SKM-1 (cell line): ENCODE measurements around the gene RBKS.
A peak's percentile ranks its signal among the peaks of the same experiment; 100 is the strongest.

Experiments
- DNase-seq: peaks from one replicate; lab custom pipeline; 2025; ENCODE audit not compliant: unreplicated experiment; lab: John Stamatoyannopoulos, UW

Gene RBKS

DNA sequence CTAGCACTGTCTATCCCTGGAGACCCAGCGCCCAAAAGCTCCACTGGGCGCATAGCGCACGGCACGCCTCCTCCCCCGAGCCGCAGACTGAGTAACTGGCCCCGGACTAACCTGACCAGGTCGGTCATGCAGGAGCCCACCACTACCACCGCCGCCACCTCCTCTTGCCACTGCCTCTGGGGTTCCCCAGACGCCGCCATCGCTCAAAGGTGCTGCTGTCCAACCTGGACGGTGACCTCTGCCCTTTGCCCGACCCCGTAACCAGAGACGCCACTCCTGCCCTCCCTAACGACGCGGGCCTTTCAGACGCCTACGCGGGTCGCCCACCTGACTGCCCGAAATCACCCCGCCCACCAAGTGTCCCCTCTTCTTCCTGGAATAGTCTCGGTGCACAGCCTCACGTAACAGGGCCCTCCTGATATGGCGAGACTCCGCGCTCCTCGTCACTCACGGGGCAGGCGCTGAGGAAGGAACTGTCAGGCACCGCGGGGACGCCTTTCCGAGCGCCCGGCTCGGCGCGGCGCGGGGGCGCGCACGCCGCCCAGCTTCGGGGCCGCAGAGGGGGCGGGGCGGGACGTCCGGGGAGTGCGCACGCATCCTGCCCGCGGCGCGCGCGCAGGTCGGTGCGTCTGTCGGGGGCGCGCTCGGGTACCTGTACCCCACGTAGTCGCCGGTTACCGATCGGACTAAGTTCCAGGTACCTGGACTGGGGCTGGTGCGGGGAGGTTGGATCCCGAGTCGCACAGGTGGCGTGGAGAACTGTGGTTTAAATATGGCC, at the start of gene RBKS, which contains the start of gene BABAM2:
Gene RBKS (minus strand): TSS at position 242 of the 778 bp plus-strand sequence. CDS start 42 bp downstream, at position 200.
Gene BABAM2 (plus strand): TSS at position 584 of the 778 bp plus-strand sequence. CDS start 3,828 bp downstream, outside the sequence.
- peak; percentile 68 for DNase-seq

DNA sequence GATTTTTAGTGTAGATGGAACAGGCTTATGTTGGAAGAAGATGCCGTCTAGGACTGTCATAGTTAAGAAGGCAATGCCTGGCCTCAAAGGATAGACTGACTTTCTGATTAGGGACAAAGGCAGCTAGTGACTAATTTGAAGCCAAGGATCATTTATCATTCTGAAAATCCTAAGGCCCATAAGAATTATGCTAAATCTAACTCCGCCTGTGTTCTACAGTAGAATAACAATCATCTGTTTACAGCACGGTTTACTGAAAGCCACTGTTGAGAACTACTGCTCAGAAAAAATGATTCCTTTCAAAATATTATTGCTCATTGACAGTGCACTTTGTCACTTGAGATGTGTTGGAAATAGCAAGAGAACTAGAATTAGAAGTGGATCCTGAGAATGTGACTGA, 44.8 kb upstream of the RBKS start:
- no peak for DNase-seq

DNA sequence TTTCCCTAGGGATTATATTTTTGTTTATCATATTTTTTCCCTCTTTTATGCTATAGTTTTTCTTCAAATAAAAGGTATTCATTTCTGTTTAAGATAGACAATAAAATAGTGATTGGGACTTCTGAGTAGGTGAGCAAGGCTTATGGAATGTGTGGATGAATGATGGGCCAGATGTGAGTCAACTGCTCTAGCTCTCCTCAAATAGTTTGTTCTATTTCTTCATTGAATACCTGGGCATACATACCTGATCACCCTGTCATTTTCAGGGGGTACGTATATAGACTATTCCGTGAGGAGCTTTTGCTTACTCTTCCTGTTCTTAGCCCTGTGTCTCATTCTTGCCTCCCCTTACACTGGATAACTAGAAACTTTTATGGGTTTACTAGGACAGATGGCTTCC, 42.2 kb upstream of the RBKS start:
- DNase-seq, result no peak

DNA sequence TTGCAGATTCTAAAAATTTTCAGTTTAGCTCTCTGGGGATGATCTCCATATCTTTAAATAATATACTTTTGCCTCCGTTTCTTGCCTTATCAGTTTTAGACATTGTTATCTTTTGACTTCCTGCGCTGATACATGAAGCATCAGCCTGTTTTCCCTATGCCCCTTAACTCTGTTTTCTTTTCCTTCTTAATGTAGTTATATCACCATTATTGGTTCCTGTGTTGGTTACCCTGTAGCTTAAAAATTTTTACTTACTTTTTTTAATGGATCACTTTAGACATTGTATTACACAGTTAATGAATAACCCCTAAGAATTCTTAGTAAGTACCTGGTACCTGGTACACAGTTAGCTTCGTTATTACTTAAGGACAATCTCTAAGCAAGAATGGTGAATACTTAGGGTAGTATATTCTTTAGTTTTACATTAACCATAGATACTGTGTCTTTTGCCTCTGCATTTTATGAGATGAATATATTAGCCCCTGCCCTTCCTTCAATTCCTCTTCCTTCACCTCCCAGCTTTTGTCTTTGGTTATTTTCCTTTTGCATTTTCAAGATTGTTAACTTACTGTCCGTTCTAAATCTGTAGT, 41.3 kb upstream of the RBKS start:
- DNase-seq, result no peak

DNA sequence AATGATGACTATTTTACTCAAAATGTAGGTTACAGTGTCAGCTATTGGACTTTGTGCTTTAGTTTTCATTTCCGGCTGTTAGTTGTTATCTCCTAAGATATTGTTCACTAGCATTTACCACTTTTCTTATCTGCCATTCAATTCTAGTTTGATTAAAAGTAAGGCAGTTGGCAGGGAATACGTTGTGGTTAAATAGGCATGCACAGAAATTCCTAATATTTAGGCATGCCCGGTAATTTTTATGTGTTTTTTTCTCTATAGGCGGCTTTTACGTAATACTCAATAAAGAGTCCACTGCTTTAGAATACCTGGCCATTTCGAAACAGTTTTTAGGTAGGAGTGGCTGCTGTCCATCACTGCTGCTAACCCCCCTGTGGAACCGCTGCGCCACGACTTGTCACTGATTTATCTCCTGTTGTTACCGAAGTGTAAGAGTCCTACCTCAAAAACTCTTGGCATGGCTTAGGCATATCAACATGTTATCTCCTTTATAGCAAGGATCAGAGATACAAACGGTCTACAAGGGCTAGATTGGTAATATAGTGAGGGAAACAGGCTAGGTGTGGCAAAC, 39.8 kb upstream of the RBKS start:
- DNase-seq, result no peak

DNA sequence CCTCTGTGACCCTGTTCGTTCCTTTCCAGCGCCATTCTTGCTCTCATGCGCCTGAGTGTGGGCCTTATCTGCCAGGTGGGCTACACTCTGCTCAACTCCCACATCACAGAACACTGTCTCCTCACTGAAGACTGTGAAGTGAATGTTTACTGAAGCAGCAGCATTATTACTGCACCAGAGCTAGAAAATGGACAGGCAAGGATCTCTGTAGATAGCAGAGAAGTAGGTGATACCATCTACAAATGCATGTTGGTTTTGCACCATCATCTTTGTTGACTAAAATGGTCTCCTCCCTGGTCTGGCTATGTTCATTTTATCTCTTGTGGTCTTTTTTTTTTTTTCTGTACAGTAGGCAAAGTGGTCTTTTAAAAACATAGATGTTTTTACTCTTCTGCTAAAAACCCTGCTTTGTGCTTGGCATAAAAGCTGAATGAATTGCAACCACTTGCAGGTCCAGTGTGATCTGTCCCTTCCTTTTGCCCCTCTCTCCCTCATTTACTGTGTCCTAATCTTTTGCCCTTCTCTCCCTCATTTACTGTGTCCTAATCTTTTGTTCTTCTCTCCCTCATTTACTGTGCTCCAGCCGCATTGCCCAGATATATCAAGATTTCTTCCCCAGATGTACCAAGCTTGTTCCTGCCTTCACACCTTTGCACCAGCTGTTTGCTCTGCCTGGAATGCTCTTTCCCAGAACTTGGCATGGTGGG, 35.7 kb upstream of the RBKS start:
- no peak for DNase-seq

DNA sequence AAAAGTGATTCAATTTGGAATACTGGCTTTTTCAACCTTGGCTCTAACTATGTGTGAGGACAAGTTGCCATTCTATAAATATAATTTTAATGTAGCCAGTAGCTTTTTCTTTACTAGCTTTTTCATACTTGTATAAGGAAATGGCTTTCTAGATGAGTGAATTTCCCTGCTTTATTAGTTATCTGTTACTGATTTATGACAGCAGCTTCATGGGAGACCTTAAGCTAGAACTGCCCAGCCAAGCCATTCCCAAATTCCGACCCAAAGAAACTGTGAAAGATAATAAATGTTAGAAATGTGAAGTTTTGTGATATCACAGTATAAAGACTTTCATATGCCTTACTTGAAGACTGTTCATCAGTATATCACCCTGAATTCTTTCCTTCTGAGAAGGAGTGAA, 32.7 kb upstream of the RBKS start:
- DNase-seq, result no peak

DNA sequence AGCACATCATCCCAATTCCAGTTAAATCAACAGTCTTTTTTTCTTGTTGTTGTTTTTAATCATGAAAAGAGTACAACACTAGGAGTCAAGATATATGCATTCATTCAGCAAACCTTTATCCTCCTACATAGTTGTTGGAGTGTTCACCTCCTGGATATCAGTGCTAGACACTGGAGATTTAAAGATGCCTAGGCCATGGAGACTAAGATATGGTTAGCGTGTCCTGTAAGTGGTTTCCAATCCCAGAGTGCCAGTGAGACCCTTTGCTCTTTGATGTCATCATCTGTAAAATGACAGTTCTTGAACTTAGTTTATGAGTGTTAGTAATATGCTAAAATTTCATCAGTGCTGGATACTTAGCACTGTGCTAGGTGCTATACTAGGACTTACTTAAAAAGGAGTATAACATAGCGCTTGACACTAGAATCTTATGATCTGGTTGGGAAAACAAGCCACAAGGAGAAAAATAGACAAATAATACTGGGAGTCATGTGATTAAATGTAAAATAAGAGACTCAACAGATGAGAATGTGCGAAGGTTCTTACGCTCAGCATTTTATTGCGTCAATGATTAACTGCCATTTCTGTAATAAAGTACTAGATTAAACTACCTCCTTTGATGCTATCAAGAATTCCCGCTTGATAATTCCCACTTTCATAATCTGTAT, 31.8 kb upstream of the RBKS start:
- DNase-seq, result no peak

DNA sequence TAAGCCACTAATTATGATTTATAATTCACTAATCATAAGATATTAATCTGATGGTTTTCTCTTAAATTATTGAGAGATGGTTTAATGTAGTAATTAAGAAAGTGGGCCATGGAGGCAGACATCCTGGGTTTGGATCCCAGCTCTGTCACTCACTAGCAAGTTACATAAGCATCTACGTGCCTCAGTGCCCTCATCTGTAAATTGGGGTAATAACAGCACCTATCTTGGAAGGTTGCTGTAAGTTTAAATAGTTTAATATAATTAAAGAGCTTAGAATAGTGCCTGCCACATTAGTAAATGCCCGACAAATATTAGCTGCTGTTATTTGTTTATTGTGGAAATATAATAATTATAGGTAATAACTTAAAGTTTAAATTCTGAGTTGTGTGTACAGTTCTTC, 31.2 kb upstream of the RBKS start:
- no peak for DNase-seq

DNA sequence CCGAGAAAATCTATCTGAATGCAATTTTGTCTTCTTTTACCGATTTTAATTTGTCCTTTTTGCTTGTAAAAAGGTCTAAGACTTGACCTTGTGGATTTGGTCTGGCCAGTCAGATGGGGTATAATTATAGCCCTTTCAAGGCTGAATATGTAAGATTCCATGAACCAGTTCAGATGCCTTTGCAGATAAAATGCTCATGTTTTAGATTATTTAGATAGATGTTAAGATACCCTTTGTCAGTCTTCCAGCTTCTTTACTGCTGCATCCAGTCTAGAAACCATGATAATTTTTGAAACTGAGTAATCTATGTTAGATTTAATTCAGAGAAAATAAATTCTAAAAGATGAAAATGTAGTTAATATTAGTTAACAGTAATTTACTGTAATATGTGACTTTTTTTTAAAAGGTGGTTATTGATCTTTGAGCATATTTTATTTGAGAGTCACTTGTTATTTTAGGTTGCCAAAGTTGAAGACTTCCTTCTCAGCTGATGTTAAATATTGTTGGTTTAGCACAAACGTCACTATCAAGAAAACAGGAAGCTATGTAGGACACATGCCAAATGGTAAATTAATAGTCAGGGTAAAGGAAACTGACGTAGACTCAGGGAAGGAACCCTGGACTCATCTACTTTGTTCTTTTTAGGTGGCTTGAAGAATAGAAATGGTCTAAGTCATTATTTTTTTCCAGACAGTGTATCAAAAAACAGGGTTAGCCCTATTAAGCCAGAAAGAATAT, 30.1 kb upstream of the RBKS start:
- no peak for DNase-seq

DNA sequence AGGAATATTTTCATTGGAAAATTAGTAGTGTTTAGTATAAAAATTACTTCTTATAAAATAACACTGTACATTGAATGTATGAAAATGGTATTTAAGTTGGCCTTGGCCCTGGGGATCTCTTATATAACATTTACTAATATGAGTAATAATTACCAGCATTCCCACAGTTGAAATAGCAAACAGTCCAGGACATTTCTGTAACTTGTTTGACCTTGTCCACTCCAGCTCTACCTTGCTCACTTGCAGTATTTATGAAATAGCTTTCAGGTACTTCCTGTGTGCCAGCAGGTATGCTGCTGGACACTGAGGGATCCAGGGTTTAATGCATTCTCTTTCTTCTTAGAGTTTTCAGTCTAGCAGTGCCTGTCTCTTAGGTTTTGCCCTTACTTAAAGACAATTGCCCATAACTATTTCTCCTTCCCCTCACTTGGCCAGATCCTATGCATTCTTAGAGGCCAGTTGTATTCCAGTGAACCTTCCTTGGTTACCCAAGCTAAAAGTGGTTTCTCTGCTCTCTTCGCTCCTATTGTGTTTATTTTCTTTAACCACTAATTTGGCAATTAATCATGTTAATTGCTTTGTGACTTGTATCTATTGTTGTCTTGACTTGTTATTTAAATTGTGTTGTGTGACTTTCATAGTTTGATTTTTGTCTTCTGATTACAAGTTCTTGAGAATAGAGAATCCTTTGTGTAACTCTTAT, 26.3 kb upstream of the RBKS start:
- DNase-seq, result no peak

DNA sequence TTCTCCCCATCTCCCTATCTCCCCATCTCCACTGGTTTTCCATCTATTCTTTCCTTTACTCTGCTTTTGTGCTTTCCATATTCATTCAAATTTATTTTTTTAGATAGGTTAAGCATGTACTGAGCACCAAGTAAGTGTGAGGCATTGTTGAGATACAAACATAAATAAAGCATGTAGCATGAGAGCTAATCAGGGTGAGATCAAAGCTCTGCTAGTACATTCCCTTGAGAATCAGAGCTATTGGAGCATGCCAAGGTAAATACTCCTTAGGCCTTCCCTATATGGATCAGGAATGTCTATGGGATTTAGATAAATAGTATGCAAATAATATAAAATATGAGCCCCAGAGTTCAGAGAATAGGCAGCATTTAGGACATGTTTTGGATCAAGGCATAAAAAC, 25.7 kb upstream of the RBKS start:
- no peak for DNase-seq

DNA sequence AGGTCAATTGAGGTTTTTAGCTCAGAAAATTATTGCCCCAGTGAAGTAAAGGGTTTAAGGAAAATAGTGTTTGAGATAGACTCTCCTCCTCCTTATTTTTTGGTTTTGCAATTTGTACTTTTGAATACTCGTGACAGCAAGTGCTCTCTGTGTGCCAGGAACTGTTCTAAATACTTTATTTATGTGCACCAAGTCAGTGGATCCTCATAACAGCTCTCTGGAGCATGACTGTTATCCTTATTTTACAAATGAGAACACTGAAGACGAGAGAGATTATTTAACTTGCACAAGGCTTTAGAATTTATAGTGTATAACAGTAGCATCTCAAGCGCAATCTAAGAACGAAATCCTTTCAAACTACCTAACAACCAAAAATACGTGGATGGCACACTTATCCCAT, 25.0 kb upstream of the RBKS start:
- no peak for DNase-seq

DNA sequence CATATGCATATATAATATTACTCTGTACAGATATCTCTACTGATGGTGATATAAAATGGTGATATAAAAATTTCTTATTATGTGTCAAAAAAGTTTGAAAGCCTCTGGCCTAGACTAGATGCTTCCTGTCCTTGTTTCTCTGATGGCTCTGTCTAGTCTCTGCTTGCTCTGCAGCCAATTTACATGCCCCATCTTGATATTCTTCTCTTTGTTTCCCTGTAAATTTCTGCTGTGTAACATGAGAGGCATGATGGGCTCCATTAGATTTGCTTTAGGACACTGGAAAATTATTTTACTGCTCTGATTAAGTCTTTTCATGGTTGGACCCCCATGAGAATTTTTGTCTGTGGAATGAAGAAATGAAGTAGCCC, 24.6 kb upstream of the RBKS start:
- DNase-seq, result no peak

DNA sequence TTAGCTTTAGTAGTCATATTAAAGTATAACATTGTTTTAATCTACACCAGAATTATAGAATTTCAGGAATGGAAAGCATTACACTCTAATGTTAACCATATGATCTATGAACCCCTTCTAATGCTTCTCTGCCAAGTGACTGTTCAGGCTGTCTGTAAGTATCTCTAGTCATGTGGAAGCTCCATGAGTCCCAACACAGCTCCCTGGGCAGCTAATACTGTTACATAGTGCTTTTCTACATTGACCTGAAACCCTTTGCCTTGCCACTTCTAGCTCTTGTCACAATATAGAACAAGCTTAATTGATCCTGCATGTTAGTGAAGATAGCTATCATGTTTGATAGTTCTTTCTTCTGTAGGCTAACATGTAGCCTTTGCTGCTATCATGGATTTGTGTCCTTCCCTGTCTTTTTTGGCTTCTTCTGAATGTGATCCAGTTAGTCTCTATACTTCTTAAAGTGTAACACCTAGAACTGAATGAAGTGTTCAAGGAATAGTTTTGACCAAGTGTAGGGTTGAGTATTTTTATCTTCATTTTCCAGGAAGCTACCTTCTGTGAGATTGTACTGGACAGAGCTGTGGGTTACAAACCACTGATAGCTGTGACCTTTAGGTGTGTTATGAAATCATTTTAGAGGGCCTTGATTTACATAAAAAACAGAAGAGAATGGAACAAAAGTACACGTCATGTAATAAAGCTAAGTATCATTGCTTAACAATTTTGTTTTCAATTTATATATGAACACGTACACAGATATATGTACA, 24.0 kb upstream of the RBKS start:
- no peak for DNase-seq

DNA sequence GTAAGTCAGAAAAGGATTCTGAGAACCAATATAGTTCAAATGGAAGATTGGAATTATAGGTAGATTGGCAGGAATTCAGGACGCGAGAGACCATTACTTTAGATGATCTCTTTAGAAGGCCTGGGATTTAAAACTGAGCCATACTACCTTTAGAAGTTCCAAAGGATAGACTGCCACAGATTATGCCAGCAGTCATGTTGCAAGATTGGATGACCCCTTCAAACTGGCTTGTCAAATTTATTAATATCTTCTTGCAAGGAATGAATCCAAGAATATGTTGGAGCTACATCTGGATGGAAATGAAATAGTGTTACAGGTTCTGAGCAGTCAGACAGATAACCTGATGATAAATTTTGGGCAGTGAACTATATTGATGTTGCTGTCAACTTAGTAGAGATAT, 22.3 kb upstream of the RBKS start:
- DNase-seq, result no peak

DNA sequence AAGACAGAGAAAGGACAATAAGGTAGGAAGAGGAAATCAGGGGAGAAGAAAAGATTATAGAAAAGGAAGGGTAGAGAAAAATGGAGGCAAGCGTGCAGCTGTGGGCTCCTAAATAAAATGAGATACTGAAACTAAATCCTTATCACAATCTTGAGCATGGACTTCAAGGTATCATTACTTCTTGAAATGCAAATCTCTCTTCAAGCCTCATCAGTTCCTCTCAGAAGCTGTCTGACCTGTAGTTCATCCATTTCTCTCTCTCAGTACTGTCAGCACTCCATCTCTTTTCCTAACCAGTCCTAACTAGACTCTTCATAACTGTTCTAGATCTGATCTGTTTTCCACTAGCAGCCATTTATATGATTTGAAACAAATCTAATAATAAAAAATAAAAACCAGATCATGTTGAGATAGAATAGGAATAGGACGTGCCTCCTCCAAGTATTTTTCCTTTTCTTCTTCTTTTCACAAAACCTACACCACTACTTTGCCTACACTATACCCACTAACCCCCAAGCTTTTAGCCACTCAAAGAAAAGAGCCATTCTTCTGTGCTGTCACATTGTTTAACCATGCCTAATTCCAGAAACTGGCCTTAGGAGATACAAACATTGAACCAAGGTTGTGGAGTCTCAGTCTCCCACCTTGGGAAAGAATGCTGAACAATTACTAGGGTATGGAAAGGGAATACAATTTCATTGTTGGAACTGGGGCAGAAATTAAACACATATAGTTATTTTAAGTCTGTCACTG, 21.4 kb upstream of the RBKS start:
- no peak for DNase-seq

DNA sequence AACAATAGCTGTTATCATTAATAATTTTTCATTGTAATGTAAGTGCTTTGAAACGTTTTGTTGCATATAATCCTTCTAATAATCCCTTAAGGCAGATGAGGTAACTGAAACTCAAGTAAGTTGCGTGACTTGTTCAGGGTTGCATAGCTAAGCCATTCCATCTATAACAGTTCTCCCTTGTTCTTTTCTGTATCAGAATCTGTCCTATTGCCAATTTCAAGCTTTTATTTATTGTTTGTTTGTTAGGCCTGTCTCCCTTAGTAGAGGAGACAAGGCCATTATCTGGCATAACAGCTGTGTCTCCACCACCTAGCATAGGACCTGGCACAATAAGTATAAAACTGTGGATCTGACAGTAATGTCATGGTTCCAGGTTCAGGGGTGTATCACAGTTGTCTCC, 19.7 kb upstream of the RBKS start:
- no peak for DNase-seq

DNA sequence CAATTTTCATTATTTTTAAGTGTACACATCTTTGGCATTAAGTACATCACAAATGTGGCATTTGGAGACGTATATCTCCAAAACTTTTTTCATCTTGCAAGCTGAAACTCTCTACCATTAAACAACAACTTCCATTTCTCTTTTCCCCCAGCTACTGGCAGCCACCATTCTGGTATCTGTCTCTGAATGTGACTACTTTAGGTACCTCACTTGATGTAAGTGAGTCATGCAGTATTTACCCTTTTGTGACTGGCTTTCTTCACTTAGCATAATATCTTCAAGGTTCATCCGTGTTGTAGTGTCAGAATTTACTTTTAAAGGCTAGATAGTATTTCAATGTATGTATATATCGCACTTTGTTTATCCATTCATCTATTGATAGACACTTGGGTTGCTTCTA, 17.4 kb upstream of the RBKS start:
- no peak for DNase-seq
